ENCODE results near the gene HSD11B1L.

- TF ChIP-seq POLR2AphosphoS5 (IDR thresholded peaks at IDR 0.05; ENCODE audit: low read depth, low read length) = no peak
- no peak for TF ChIP-seq TAF1 (IDR thresholded peaks at IDR 0.05; ENCODE audit: borderline replicate concordance, insufficient read depth, low read length)
Measured at GRCh38 chr19:5666921-5667610, 13.8 kb upstream of the HSD11B1L start.
